ENCODE data around the gene NR2E3. TPM values are rescaled to one million over a fixed set of nuclear protein-coding genes. Genes with fewer than 3 reads are reported as not detected.

Gene NR2E3
- not detected for total RNA-seq
- total RNA-seq (2013), result not detected

DNA sequence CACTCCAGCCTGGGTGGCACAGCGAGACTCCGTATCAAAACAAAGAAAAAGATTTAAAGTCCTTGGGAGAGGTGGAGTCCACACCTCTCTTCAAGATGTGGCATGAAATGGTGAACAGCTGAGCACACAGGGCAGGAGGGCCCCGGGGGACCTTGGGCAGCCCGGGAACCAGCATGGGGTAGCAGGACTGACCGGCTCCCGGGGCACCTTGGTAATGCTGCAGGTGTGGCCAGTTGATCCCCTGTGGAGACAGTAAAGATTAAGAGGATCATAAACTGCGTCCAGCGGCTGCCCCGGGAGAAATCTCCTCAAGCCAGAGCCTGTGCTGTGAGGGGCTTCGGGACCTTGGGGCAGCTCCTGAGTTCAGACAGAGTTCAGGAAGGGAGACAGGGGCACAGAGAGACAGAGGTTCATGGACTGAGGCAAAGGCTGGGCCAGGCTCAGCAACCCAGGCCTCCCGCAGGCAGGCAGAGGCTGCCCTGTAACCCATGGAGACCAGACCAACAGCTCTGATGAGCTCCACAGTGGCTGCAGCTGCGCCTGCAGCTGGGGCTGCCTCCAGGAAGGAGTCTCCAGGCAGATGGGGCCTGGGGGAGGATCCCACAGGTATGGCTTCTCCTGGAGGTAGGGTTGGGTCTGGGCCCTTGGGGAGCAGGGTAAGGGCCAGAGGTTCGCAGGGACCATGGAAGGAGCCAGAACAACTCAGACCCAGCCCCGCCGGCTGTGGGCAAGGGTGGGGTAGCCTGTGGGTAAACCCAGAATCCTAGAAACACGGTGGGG lies at the start of gene NR2E3:
TSS of gene NR2E3 (plus strand) at position 299 of the 780 bp plus-strand sequence. CDS start at position 489, 190 bp downstream.
- H3K27ac ChIP-seq (ENCODE audit: low read length), result no peak within 1 kb of the TSS
- no peaks in the 10 kb centered on the region for H3K27me3 ChIP-seq (ENCODE audit: control insufficient read depth, insufficient read depth, low read length)
- 88% methylated on average over 16 of the region's 16 CpGs for WGBS (ENCODE audit: insufficient coverage)
- no peaks in the 10 kb centered on the region for H3K9me3 ChIP-seq (ENCODE audit: control insufficient read depth, insufficient read depth, low read length)
- Mint-ChIP-seq H3K9me3 (no peaks in the 10 kb centered on the region), H3K27ac (no peak within 1 kb of the TSS), H3K27me3 (ENCODE audit: low read depth in 2 of 2) (peaks cover 0 to 4% of the 10 kb centered on the region in 2 donors), H3K4me1 (no peaks in the 10 kb centered on the region), H3K36me3 (no peaks in the 10 kb centered on the region), H3K4me3 (no peak within 1 kb of the TSS)
- H3K4me3 ChIP-seq (ENCODE audit: low read length), result no peak within 1 kb of the TSS
- no peaks in the 10 kb centered on the region for H3K36me3 ChIP-seq (ENCODE audit: control insufficient read depth, insufficient read depth, low read length)
- DNase-seq (no peak), ATAC-seq (no peak)
- TF ChIP-seq, protein P1, sequence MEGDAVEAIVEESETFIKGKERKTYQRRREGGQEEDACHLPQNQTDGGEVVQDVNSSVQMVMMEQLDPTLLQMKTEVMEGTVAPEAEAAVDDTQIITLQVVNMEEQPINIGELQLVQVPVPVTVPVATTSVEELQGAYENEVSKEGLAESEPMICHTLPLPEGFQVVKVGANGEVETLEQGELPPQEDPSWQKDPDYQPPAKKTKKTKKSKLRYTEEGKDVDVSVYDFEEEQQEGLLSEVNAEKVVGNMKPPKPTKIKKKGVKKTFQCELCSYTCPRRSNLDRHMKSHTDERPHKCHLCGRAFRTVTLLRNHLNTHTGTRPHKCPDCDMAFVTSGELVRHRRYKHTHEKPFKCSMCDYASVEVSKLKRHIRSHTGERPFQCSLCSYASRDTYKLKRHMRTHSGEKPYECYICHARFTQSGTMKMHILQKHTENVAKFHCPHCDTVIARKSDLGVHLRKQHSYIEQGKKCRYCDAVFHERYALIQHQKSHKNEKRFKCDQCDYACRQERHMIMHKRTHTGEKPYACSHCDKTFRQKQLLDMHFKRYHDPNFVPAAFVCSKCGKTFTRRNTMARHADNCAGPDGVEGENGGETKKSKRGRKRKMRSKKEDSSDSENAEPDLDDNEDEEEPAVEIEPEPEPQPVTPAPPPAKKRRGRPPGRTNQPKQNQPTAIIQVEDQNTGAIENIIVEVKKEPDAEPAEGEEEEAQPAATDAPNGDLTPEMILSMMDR (IDR thresholded peaks at IDR 0.05), result no peak
- no peaks in the 10 kb centered on the region for H3K4me1 ChIP-seq (ENCODE audit: control insufficient read depth, insufficient read depth, low read length)
- intact Hi-C loops (cut with micrococcal nuclease), result no loop called here

DNA sequence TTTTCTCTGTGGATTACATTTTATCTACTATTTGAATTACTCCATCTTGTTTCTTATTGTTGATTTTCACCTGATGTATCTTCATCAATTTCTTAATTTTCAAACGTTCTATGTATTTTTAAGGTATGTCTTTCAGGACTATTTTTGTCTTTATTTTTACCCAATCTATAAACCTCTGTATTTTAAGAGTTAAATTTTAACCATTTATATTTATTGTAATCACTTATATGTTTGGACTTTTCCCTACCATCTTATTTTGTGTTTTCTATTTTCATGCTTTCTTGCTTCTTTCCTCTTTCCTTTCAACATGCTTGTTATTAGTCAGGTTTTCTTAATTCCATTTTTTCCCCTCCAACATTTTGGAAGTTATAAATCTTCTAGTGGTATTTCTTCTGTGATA lies 49.5 kb upstream of the NR2E3 start:
- DNase-seq, result no peak
- Mint-ChIP-seq H3K4me3 (no peak overlapping the region), H3K36me3 (no peaks in the 10 kb centered on the region), H3K9me3 (peaks cover 5 to 11% of the 10 kb centered on the region in 2 donors), H3K4me1 (no peaks in the 10 kb centered on the region), H3K27me3 (ENCODE audit: low read depth in 2 of 2) (peaks cover 7% of the 10 kb centered on the region in 2 donors), H3K27ac (no peak overlapping the region)
- no peak overlapping the region for H3K4me3 ChIP-seq (ENCODE audit: low read length)
- no CpG with 5 or more reads among the region's 1 CpG for WGBS (ENCODE audit: insufficient coverage)
- no peak overlapping the region for H3K27ac ChIP-seq (ENCODE audit: low read length)
- intact Hi-C loops (cut with micrococcal nuclease), result no loop called here
- TF ChIP-seq, protein P1 (IDR thresholded peaks at IDR 0.05), result no peak
- no peaks in the 10 kb centered on the region for H3K9me3 ChIP-seq (ENCODE audit: control insufficient read depth, insufficient read depth, low read length)
- no peaks in the 10 kb centered on the region for H3K4me1 ChIP-seq (ENCODE audit: control insufficient read depth, insufficient read depth, low read length)
- H3K27me3 ChIP-seq (ENCODE audit: control insufficient read depth, insufficient read depth, low read length), result no peaks in the 10 kb centered on the region
- no peaks in the 10 kb centered on the region for H3K36me3 ChIP-seq (ENCODE audit: control insufficient read depth, insufficient read depth, low read length)
- no peak for ATAC-seq

DNA sequence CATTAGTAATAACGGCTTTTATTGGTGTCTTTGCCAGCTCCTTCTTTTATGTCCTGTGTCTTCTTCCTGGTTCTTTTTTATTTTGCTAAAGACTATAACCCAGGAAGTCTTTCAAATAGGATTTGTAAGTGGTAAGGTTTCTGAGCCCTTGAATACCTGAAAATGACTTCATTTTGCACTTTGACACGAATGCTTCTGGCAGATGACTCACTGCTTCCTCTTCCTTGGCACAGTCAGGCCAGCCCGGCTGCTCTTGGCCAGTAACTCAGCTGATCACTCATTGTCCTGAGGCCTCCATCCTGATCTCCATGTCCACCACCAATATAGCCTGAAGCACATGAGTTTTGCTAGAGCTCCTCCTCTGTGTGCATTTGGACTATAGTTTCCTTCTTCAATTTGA lies 48.7 kb upstream of the NR2E3 start:
- no peaks in the 10 kb centered on the region for H3K36me3 Mint-ChIP-seq
- Histone ChIP-seq H3K27me3 (ENCODE audit: control insufficient read depth, insufficient read depth, low read length) (no peaks in the 10 kb centered on the region), H3K36me3 (ENCODE audit: control insufficient read depth, insufficient read depth, low read length) (no peaks in the 10 kb centered on the region), H3K4me1 (ENCODE audit: control insufficient read depth, insufficient read depth, low read length) (no peaks in the 10 kb centered on the region), H3K4me3 (ENCODE audit: low read length) (no peak overlapping the region), H3K9me3 (ENCODE audit: control insufficient read depth, insufficient read depth, low read length) (no peaks in the 10 kb centered on the region), H3K27ac (ENCODE audit: low read length) (no peak overlapping the region)
- ATAC-seq (no peak), DNase-seq (no peak)
- 72% methylated on average over 3 of the region's 3 CpGs for WGBS (ENCODE audit: insufficient coverage)
- peaks cover 5 to 11% of the 10 kb centered on the region in 2 donors for H3K9me3 Mint-ChIP-seq
- peaks cover 4 to 7% of the 10 kb centered on the region in 2 donors for H3K27me3 Mint-ChIP-seq (ENCODE audit: low read depth in 2 of 2)
- intact Hi-C loops (cut with micrococcal nuclease), result no loop called here
- TF ChIP-seq, protein P1 (IDR thresholded peaks at IDR 0.05), result no peak
- no peak overlapping the region for H3K27ac Mint-ChIP-seq
- H3K4me1 Mint-ChIP-seq, result no peaks in the 10 kb centered on the region
- H3K4me3 Mint-ChIP-seq, result no peak overlapping the region

DNA sequence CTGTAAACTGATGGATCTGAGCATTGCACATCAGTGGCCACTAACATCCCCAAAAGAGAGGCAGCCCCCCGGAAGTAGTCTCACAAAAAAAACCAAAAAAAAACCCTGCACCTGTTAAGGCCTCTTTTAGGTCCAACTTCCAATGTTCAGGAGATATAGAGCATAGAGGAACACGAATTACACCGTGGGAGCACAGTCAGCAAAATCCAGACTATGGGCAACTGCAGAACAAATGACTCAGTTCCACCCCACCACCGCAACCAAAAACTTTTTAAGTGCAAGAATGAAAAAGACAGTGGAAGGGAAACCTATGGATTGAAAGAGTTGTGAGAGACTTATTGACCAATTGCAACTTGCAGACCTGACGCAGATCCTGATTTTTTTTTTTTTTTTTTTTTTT lies 42.2 kb upstream of the NR2E3 start:
- Histone ChIP-seq H3K4me3 (ENCODE audit: low read length) (no peak overlapping the region), H3K27me3 (ENCODE audit: control insufficient read depth, insufficient read depth, low read length) (no peaks in the 10 kb centered on the region), H3K36me3 (ENCODE audit: control insufficient read depth, insufficient read depth, low read length) (no peaks in the 10 kb centered on the region), H3K9me3 (ENCODE audit: control insufficient read depth, insufficient read depth, low read length) (no peaks in the 10 kb centered on the region), H3K27ac (ENCODE audit: low read length) (no peak overlapping the region), H3K4me1 (ENCODE audit: control insufficient read depth, insufficient read depth, low read length) (no peaks in the 10 kb centered on the region)
- Mint-ChIP-seq H3K9me3 (no peaks in the 10 kb centered on the region), H3K4me1 (no peaks in the 10 kb centered on the region), H3K4me3 (no peak overlapping the region), H3K36me3 (no peaks in the 10 kb centered on the region), H3K27me3 (ENCODE audit: low read depth in 2 of 2) (peaks cover 12 to 19% of the 10 kb centered on the region in 2 donors), H3K27ac (no peak overlapping the region)
- ATAC-seq (no peak), DNase-seq (no peak)
- TF ChIP-seq, protein P1 (IDR thresholded peaks at IDR 0.05), result no peak
- intact Hi-C loops (cut with micrococcal nuclease), result no loop called here
- 88% methylated on average over 5 of the region's 5 CpGs for WGBS (ENCODE audit: insufficient coverage)

Data from natural killer cell (primary cell).